Fibroblast of lung (primary cell): ENCODE results near the gene SLC13A2.

Experiments used
- CTCF ChIP-seq, 2 donors: IDR thresholded peaks in 1 of 2; conservative IDR thresholded peaks in 1 of 2; 1 replicate in 1 of 2; 2 replicates in 1 of 2; pipeline ENCODE4 v1.5.1; 2011 to 2012; ENCODE audit warnings: low read length in 2 of 2, control low read depth in 1 of 2, inconsistent platforms in 1 of 2, low read depth in 1 of 2, mild to moderate bottlenecking in 1 of 2
- EZH2 ChIP-seq: IDR thresholded peaks from 2 replicates; pipeline ENCODE4 v1.5.1; 2012; ENCODE audit warnings: low read length, control low read depth, mild to moderate bottlenecking; ENCODE audit errors: missing control alignments

- TF ChIP-seq CTCF (conservative IDR thresholded peaks at IDR 0.05 in 1 of 2, IDR thresholded peaks at IDR 0.05 in 1 of 2; ENCODE audit: low read depth in 1 of 2, low read length in 2 of 2) (no peak), EZH2 (no peak)
These were observed 1.7 kb upstream of the SLC13A2 start for GRCh38 chr17:28471531-28472342.
